ENCODE measurements around the gene MYZAP.

The MYZAP gene

GRCh38 chr15:57654153-57654852 lies 62.6 kb downstream of the MYZAP start:
- no peak for DNase-seq
- intact Hi-C loops (cut with DNase I), result loop anchor here (10.0 kb wide), 1 partner anchor 90 kb away; no protein-coding TSS in a partner anchor

- intact Hi-C loops (cut with DNase I), result loop anchor here (5.0 to 10.0 kb wide), 2 partner anchors 52 to 90 kb away; partner anchors contain the start of gene POLR2M
- no peak for DNase-seq
These were observed 63.3 kb downstream of the MYZAP start for GRCh38 chr15:57655053-57655452.

- DNase-seq, result no peak
- intact Hi-C loops (cut with DNase I), result loop anchor here (5.0 to 10.0 kb wide), 2 partner anchors 51 to 89 kb away; partner anchors contain the start of gene POLR2M
These were observed 64.1 kb downstream of the MYZAP start for GRCh38 chr15:57655809-57656208.

GRCh38 chr15:57656434-57656833 lies 64.7 kb downstream of the MYZAP start:
- no peak for DNase-seq
- intact Hi-C loops (cut with DNase I), result loop anchor here (5.0 to 10.0 kb wide), 2 partner anchors 51 to 88 kb away; partner anchors contain the start of gene POLR2M

GRCh38 chr15:57657619-57658018 lies 65.9 kb downstream of the MYZAP start:
- DNase-seq, result no peak
- intact Hi-C loops (cut with DNase I), result loop anchor here (5.0 to 10.0 kb wide), 2 partner anchors 50 to 87 kb away; partner anchors contain the start of gene POLR2M

- intact Hi-C loops (cut with DNase I), result loop anchor here (10.0 kb wide), 3 partner anchors 203 to 523 kb away; partner anchors contain the start of gene ALDH1A2
- DNase-seq, result no peak
These were observed 70.5 kb downstream of the MYZAP start for GRCh38 chr15:57662091-57662744.

- DNase-seq, result no peak
- intact Hi-C loops (cut with DNase I), result loop anchor here (10.0 kb wide), 3 partner anchors 202 to 522 kb away; partner anchors contain the start of gene ALDH1A2
These were observed 71.1 kb downstream of the MYZAP start for GRCh38 chr15:57662802-57663201.

- peak in 1 of 10 donors; percentile 49 for DNase-seq
- intact Hi-C loops (cut with DNase I), result loop anchor here (10.0 kb wide), 3 partner anchors 202 to 522 kb away; partner anchors contain the start of gene ALDH1A2
These were observed 71.6 kb downstream of the MYZAP start for GRCh38 chr15:57663262-57663661.

- no peak for DNase-seq
- intact Hi-C loops (cut with DNase I), result loop anchor here (10.0 kb wide), 3 partner anchors 200 to 520 kb away; partner anchors contain the start of gene ALDH1A2
These were observed 73.5 kb downstream of the MYZAP start for GRCh38 chr15:57665194-57665593.

GRCh38 chr15:57665939-57666338 lies 74.2 kb downstream of the MYZAP start:
- no peak for DNase-seq
- intact Hi-C loops (cut with DNase I), result loop anchor here (10.0 kb wide), 3 partner anchors 199 to 519 kb away; partner anchors contain the start of gene ALDH1A2

- intact Hi-C loops (cut with DNase I), result loop anchor here (10.0 kb wide), 3 partner anchors 197 to 517 kb away; partner anchors contain the start of gene ALDH1A2
- DNase-seq, result no peak
These were observed 75.6 kb downstream of the MYZAP start for GRCh38 chr15:57667171-57667849.

GRCh38 chr15:57668016-57668415 lies 76.3 kb downstream of the MYZAP start:
- DNase-seq, result no peak
- intact Hi-C loops (cut with DNase I), result loop anchor here (10.0 kb wide), 3 partner anchors 197 to 517 kb away; partner anchors contain the start of gene ALDH1A2

- intact Hi-C loops (cut with DNase I), result no loop called here
- DNase-seq, result no peak
These were observed 79.9 kb downstream of the MYZAP start for GRCh38 chr15:57671636-57672035.

- intact Hi-C loops (cut with DNase I), result no loop called here
- no peak for DNase-seq
These were observed 83.9 kb downstream of the MYZAP start for GRCh38 chr15:57675481-57676181.

- intact Hi-C loops (cut with DNase I), result no loop called here
- no peak for DNase-seq
These were observed 84.9 kb downstream of the MYZAP start for GRCh38 chr15:57676585-57676984.

GRCh38 chr15:57677204-57677603 lies 85.5 kb downstream of the MYZAP start:
- intact Hi-C loops (cut with DNase I), result no loop called here
- DNase-seq, result no peak

- DNase-seq, result no peak
- intact Hi-C loops (cut with DNase I), result no loop called here
These were observed 88.3 kb downstream of the MYZAP start for GRCh38 chr15:57680021-57680420.

GRCh38 chr15:57681011-57681410 lies 89.3 kb downstream of the MYZAP start:
- intact Hi-C loops (cut with DNase I), result no loop called here
- DNase-seq, result no peak

- intact Hi-C loops (cut with DNase I), result no loop called here
- no peak for DNase-seq
These were observed 91.8 kb downstream of the MYZAP start for GRCh38 chr15:57683481-57683880.

All from posterior cingulate gyrus (tissue), 11 donors.